Stimulated activated CD4-positive, alpha-beta T cell treated with anti-CD3 and anti-CD28 coated beads, TNF-alpha, amount 100 ng/mL, for 48 hours (primary cell): ENCODE data around the gene TRERF1.
A peak's percentile ranks its signal among the peaks of the same experiment; 100 is the strongest.
"Not testable (repeated sequence)": the region's sequence is repeated elsewhere in the genome, so short reads cannot be mapped to it uniquely, and the experiment has no call there.

Source experiments
- DNase-seq, 3 donors: peaks; one replicate each; pipeline ENCODE4 v3.0.0-alpha.2; 2020; ENCODE audit warnings: low read depth in 3 of 3

The TRERF1 gene

DNA sequence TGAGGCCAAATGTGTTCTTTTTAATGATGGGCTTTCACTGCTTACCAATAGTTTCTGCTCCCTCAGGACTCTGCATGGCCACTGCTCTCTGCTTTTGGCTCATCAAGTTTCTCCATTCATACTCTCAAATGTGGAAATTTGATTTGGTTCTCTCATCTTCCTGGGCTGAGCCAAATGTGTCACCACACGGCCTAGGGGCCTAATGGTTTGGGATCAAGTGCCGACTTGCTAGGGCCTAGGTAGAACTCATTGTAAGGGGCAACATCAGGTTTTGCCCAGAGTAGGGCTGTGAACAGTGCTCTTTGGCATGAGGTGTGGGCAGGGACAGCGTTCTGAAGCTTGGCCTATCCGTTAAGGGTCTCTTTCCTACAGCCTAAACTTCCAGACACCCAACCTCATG is 230.2 kb downstream of the TRERF1 start:
- DNase-seq = no peak

DNA sequence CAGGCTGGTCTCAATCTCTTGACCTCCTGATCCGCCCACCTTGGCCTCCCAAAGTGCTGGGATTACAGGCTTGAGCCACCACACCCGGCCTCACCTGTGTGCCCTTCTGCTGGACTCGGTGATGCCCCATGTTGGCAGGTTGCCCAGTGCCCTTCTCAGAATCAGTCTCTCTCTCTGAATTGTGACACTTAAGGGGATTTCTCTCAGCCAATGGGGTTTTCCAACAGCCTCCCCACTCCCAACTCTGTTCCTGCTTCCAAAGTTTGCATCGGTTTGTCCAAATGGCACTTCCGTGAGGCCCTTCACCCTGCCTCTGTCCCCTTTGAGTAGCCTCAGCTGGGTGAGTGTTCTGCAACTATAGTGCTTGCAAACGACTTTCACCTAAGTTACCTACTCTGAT is 230.9 kb downstream of the TRERF1 start:
- no peak for DNase-seq

DNA sequence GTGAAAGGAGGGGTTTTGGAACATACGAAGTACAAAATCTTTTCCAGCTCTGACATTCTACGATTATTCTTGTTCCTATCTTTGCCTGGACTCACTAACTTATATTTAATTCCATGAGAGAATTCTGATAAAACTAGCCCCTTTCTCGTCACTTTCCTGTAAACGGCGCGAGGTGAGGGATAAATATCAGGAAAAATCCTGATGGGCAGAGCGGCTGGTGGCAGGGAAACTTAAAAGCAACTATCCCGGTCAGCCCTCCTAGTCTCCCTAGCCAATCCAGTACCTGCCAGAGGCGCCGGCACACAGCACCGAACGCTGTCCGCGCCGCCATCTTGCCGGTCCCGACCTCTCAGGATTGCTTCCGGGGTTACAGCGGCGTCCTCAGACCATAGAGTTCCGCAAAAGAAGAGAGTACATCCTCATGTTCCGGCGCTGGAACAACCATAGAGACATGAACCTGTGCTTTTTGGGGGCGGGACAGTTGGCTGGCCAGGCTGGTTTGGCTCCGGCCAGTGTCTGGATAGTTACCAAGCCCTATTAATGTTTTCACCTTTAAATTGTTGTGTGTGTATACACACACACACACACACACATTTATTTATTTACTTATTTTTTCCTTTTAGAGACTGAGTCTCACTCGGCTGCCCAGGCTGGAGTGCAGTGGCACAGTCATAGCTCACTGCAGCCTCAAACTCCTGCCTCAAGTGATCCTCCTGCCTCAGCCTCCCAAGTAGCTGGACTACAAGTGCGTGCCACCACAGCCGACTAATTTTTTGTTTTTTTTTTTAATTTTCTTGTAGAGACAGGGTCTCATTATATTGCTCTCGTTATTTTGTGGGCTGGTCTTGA is 234.0 kb downstream of the TRERF1 start, which contains the start of gene MRPS10:
Gene MRPS10, minus strand, starts transcription at position 343 of the 849 bp plus-strand sequence. Its CDS starts 12 bp downstream, at position 331.
- DNase-seq = peak; percentile 81 to 86 (median 85)

DNA sequence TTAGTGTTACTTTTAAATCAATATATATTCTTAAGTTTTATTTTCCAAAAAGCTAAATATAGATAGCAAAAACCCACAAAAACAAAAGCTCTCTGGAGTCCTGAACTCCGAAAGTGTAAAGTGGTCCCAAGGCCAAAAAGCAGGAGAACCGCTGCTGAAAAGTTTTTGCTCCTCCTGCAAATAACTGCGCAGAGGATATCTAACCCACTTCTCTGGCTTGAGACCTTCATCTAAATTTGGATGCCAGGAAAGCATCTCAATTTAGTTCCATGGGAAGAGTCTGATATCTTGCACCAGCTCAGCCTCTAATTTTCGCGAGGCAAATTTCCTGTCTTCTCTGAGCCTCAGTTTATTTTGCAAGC is 234.6 kb downstream of the TRERF1 start:
- no peak for DNase-seq

DNA sequence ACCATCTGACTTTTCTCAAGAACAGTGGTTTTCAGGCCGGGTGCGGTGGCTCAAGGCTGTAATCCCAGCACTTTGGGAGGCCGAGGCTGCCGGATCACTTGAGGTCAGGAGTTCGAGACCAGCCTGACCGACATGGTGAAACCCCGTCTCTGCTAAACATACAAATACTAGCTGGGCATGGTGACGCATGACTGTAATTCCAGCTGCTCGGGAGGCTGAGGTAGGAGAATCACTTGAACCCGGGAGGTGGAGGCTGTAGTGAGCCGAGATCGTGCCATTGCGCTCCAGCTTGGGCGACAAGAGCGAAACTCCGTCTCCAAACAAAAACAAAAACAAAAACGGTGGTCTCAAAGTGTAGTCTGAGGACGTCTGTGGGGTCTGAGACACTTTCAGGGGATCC is 235.2 kb downstream of the TRERF1 start:
- not testable (repeated sequence) for DNase-seq

- DNase-seq = no peak
Measured at GRCh38 chr6:42212442-42212841, 239.3 kb downstream of the TRERF1 start.

DNA sequence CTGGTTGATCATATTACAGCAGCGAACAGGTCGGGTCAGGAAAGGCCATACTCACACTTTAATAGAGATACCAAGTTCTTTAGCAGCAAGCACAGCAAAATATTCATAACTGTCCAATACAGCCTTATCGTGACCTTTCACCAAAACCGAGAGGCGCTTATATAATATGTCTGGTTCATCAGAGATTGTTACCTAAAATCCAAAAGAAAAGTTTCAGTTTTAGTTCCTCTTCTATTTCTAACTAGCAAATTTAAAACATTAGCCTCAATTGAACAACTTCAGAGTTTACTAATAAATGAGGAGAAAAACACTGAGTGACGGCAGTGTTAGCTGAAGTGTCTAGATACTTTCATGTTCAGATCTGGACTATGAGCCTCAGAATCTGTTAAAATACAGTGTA is 240.0 kb downstream of the TRERF1 start:
- DNase-seq = no peak

GRCh38 chr6:42210551-42210950 is 241.2 kb downstream of the TRERF1 start:
- DNase-seq = no peak

DNA sequence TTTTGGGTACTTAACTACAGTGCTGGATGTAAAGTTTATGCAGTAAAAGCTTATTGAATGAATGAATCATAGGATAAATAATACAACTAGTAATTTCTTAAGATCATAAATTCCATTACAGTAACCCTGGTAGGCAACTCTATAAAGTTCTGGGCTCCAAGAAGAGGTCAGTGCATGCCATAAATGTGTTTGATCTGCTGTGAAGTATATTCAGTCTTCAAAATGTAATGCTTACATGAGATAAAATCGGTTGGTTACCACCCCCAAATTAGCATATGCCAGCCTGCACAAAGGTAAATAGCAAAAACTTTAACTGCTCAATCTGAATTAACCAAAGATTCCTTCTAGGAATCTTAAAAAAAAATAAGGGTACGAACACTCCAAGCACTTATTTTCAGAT is 244.2 kb downstream of the TRERF1 start:
- DNase-seq = not testable (repeated sequence)

DNA sequence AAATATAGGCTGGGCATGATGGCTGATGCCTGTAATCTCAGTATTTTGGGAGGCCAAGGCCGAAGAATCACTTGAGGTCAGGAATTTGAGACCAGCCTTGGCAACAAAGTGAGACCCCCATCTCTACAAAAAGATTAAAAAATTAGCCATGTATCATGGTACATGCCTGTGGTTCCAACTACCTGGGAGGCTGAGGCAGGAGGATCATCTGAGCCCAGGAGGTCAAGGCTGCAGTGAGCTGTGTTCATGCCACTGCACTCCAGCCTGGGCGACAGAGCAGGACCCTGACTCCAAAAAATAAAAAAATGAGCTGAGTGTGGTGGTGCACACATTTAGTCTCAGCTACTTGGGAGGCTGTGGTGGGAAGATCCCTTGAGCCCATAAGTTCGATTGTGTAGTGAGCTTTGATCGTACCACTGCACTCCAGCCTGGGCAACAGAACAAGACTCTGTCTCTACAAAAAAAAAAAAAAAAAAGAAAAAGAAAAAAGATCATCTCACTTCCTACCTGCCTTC is 246.9 kb downstream of the TRERF1 start:
- no peak for DNase-seq

GRCh38 chr6:42203183-42203582 is 248.5 kb downstream of the TRERF1 start:
- DNase-seq = no peak

GRCh38 chr6:42202131-42202915 is 249.4 kb downstream of the TRERF1 start:
- DNase-seq = not testable (repeated sequence)

- DNase-seq = no peak
Measured at GRCh38 chr6:42201382-42201781, 250.3 kb downstream of the TRERF1 start.

GRCh38 chr6:42200035-42200434 is 251.7 kb downstream of the TRERF1 start:
- no peak for DNase-seq

DNA sequence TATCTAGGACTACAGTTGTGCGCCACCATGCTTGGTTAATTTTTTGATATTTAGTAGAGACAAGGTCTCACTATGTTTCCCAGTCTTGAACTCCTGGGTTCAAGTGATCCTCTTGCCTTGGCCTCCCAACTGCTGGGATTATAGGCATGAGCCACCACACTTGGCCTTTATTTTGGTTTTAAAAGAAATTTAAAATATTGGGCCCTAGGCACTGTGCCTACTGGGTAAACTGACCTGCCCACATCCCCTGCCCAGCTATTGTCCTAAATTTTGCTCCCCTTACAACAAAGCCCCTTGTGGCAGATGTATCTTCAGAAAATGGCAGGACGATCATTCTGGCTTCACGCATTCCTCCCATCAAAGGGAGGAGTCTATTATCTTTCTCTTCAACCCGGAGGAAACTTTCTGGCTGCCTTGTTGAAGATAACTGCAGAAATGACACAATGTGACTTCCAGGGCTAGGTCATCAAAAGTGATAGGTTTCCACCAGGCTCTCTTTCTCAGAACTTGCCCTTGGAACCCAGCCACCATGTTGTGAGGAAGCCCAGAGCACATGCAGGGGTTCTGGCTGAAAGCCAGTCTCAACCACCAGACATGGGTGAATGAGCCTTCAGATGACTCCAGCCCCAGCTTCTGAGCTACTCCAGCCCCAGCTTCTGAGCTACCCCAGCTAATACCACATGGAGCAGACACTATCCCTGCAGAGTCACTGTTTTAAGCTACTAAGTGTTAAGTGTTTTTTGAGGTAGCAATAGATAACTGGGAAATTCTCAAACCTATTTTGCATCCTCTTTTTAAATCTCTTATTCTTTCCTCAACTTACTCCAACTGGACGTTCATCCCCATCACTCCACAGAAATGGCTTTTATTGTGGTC is 252.4 kb downstream of the TRERF1 start:
- DNase-seq = no peak

GRCh38 chr6:42197555-42198362 is 254.0 kb downstream of the TRERF1 start:
- peak in 1 of 3 donors; percentile 17 for DNase-seq

DNA sequence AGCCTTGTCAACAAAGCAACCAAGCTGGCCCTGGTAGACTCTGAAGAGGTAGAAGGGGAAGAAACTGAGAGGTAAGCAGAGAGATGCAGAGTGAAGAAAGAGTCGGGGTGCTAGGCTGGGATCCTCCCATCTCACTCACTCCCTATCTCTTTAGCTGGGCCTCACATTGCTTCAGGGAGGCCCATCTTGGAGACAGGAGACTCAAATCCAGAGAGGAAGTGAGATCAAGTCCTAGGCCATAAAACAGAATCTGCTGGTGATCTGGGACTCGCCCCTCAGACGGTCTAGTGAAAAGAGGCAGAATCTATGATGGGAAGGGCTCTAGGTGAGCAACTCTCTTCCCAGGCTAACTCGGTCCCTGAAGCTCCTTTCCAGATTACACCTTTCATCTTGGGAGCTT is 256.3 kb downstream of the TRERF1 start:
- no peak for DNase-seq

GRCh38 chr6:42194056-42194455 is 257.7 kb downstream of the TRERF1 start:
- DNase-seq = no peak

DNA sequence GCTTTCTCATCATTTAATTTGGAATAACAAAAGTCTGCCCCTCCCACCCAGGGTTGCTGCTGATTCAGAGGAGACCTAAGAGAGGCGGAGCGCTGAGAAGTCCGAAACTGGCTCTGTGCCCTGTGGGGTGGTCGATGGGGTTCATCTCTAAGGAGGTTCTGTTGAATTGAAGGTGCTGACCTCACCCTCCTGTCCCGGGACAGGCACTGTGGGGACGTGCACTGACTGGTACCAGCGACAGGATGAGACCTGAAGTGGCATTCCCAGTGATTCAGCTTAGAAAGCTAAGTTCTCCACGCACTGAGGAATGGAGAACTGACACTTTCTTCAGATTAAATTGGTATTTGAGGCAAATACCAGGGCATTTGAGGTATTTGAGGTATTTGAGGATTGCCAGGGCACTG is 258.2 kb downstream of the TRERF1 start:
- no peak for DNase-seq

DNA sequence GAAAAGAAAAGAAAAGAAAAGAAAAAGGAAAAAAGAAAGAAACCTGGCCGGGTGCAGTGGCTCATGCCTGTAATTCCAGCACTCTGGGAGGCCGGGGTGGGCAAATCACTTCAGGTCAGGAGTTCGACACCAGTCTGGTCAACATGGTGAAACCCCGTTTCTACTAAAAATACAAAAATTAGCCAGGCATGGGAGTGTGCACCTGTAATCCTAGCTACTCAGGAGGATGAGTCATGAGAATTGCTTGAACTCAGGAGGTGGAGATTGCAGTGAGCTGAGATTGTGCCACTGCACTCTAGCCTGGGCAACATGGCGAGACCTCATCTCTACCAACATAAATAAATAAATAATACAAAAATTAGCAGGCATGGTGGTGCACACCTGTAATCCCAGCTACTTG is 259.3 kb downstream of the TRERF1 start:
- DNase-seq = not testable (repeated sequence)
